B cell (primary cell): ENCODE measurements around the gene GANAB. TPM values are rescaled to one million over a fixed set of nuclear protein-coding genes. Genes with fewer than 3 reads are reported as not detected.
A peak's percentile ranks its signal among the peaks of the same experiment; 100 is the strongest.

Experiments used
- ATAC-seq: fragments of 200-7000 bp; cut with Tn5 transposase; one replicate; pipeline ENCODE4 v1.10.0; 2021; ENCODE audit warnings: low read depth, mild to moderate bottlenecking, moderate number of reproducible peaks, moderate library complexity
- CTCF ChIA-PET: fragments of 350-600 bp; sonication (Branson Sonifier 250); formaldehyde crosslinking; loops from one replicate; lab custom pipeline; 2021; ENCODE audit warnings: antibody characterized with exemption, inconsistent platforms; lab: Charles Lee
- POLR2A ChIA-PET: fragments of 350-600 bp; sonication (Branson Sonifier 250); formaldehyde crosslinking; loops from one replicate; lab custom pipeline; 2021; ENCODE audit warnings: antibody characterized with exemption; lab: Charles Lee
- DNase-seq: peaks from one replicate; pipeline ENCODE4 v3.0.0; 2013
- H2AFZ ChIP-seq: 2 replicates; pipeline ENCODE4 v1.6.1; 2012; ENCODE audit warnings: mild to moderate bottlenecking, low read depth, low read length; ENCODE audit not compliant: insufficient read depth, poor library complexity, severe bottlenecking
- H3K27ac ChIP-seq, 2 donors: 1 replicate in 1 of 2; 2 replicates in 1 of 2; pipeline ENCODE4 v1.5.1; 2012 to 2013; ENCODE audit warnings: low read length in 2 of 2, mild to moderate bottlenecking in 2 of 2, moderate library complexity in 1 of 2
- H3K27me3 ChIP-seq, 4 experiments: fragments of 200-600 bp in 1 of 4; sonication (generic) in 1 of 4; replicated peaks in 1 of 4; 1 replicate in 2 of 4; 2 replicates in 2 of 4; pipeline versions ENCODE4 v1.6.1 to v1.7.0; 2013 to 2016; ENCODE audit warnings: low read length in 3 of 4, mild to moderate bottlenecking in 2 of 4, mixed read lengths in 1 of 4, moderate library complexity in 1 of 4; ENCODE audit not compliant: insufficient read depth in 4 of 4, control insufficient read depth in 3 of 4; ENCODE audit errors: control extremely low read depth in 1 of 4
- H3K36me3 ChIP-seq, 2 experiments: replicated peaks in 1 of 2; 1 replicate in 1 of 2; 2 replicates in 1 of 2; pipeline versions ENCODE4 v1.6.1 to v1.7.1; 2013; ENCODE audit warnings: low read length in 1 of 2; ENCODE audit not compliant: insufficient read depth in 2 of 2, control insufficient read depth in 1 of 2; ENCODE audit errors: control extremely low read depth in 1 of 2, extremely low read depth in 1 of 2
- H3K4me1 ChIP-seq, 2 donors: fragments of 200-600 bp in 1 of 2; sonication (generic) in 1 of 2; 1 replicate in 1 of 2; 2 replicates in 1 of 2; pipeline versions ENCODE4 v1.5.1 to v1.6.1; 2013 to 2017; ENCODE audit warnings: low read length in 2 of 2; ENCODE audit not compliant: control insufficient read depth in 2 of 2, insufficient read depth in 2 of 2
- H3K4me2 ChIP-seq: replicated peaks from 2 replicates; pipeline ENCODE3; 2012; ENCODE audit warnings: mild to moderate bottlenecking, low read depth, low read length; ENCODE audit not compliant: poor library complexity, severe bottlenecking
- H3K4me3 ChIP-seq, 5 experiments: fragments of 200-600 bp in 1 of 5; sonication (generic) in 1 of 5; 1 replicate in 3 of 5; 2 replicates in 2 of 5; pipeline versions ENCODE4 v1.5.1 to v1.7.0; 2011 to 2016; ENCODE audit warnings: low read length in 4 of 5, mild to moderate bottlenecking in 4 of 5, low read depth in 2 of 5, control low read depth in 1 of 5, moderate library complexity in 1 of 5; ENCODE audit not compliant: insufficient read depth in 1 of 5; ENCODE audit errors: control extremely low read depth in 1 of 5, extremely low read depth in 1 of 5
- H3K79me2 ChIP-seq: fragments of 200-600 bp; sonication (generic); one replicate; pipeline ENCODE4 v1.6.0; 2016; ENCODE audit warnings: low read length; ENCODE audit not compliant: control insufficient read depth, insufficient read depth
- H3K9ac ChIP-seq: fragments of 200-600 bp; sonication (generic); 2 replicates; pipeline ENCODE4 v1.6.1; 2017; ENCODE audit warnings: mild to moderate bottlenecking, low read length, moderate library complexity
- H3K9me3 ChIP-seq, 3 donors: one replicate each; pipeline versions ENCODE4 v1.6.1 to v1.7.1; 2013; ENCODE audit warnings: low read length in 2 of 3; ENCODE audit not compliant: control insufficient read depth in 2 of 3, insufficient read depth in 1 of 3; ENCODE audit errors: control extremely low read depth in 1 of 3
- H4K20me1 ChIP-seq: 2 replicates; pipeline ENCODE4 v1.6.0; 2012; ENCODE audit warnings: mild to moderate bottlenecking, low read length; ENCODE audit not compliant: insufficient read depth, control insufficient read depth, poor library complexity, severe bottlenecking
- H3K27ac Mint-ChIP-seq: one replicate; pipeline ENCODE4 v1.8.0; 2021; ENCODE audit warnings: mixed read lengths
- H3K27me3 Mint-ChIP-seq: one replicate; pipeline ENCODE4 v1.8.0; 2021; ENCODE audit warnings: mixed read lengths
- H3K4me1 Mint-ChIP-seq: one replicate; pipeline ENCODE4 v1.8.0; 2021; ENCODE audit warnings: mixed read lengths
- H3K4me3 Mint-ChIP-seq: one replicate; pipeline ENCODE4 v1.8.0; 2021; ENCODE audit warnings: mixed read lengths
- H3K9me3 Mint-ChIP-seq: one replicate; pipeline ENCODE4 v1.8.0; 2022; ENCODE audit warnings: mixed read lengths; ENCODE audit not compliant: insufficient read depth
- EZH2 ChIP-seq: IDR thresholded peaks from 2 replicates; pipeline ENCODE4 v1.6.1; 2012; ENCODE audit warnings: borderline replicate concordance, low read depth, mild to moderate bottlenecking, moderate library complexity, low read length; ENCODE audit not compliant: insufficient read depth, poor library complexity, severe bottlenecking
- WGBS: methylation state at CpG from one replicate; pipeline ENCODE4 v1.1.5; 2013; ENCODE audit warnings: missing lambda C conversion rate; ENCODE audit not compliant: insufficient coverage; 5-methylcytosine and 5-hydroxymethylcytosine counted together
- intact Hi-C: fragments of 100-400 bp; cut with micrococcal nuclease; formaldehyde crosslinking; loops from one replicate; pipeline ENCODE4 v1.10.0; 2022
- polyA plus RNA-seq: library from polyadenylated mRNA; depleted of rRNA; stranded (reverse); fragments of >200 nt; gene quantifications from 2 replicates; pipeline ENCODE4 v1.2.3, GENCODE V29; 2012
- total RNA-seq, 2 donors: library from RNA; stranded (reverse); fragments of 120-200 nt in 1 of 2; gene quantifications; 1 replicate in 1 of 2; 2 replicates in 1 of 2; pipeline versions ENCODE4 v1.2.3 to v1.2.4, GENCODE V29; 2013 to 2022
- TF ChIP-seq, protein P1 (sequence below): fragments of 200-600 bp; IDR thresholded peaks from one replicate; pipeline ENCODE4 v1.8.0; 2022; ENCODE audit warnings: antibody characterized with exemption, mild to moderate bottlenecking

The GANAB gene
- total and polyA plus RNA-seq, 2 donors (not counting 1 experiment from before 2014, with no cell fraction given), result 98.7 to 204 TPM

DNA sequence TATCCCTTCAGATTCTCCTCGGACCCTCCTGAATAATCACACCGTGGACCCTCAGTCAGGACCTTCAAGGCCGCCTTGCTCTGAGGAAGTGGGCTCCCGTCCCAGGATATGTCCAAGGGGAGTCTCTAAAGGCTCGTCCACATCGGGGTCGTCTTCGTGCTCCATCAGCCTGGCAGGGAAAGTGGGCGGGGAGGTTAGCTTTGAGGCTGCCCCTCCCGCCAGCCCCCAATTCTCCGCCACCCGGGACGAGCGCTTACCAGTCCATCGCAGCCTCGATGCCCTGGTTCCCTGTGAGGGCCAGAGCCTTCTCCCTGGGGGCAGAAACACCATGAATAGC lies 32.0 kb upstream of the GANAB start:
- DNase-seq (peak; percentile 29), ATAC-seq (no peak)
- Histone ChIP-seq H3K4me1 (peaks cover 9 to 21% of the 10 kb centered on the region in 2 donors), H3K27ac (peak overlapping the region; percentile 83 to 99), H3K36me3 (peaks cover 1 to 24% of the 10 kb centered on the region in 2 experiments), H4K20me1 (no peaks in the 10 kb centered on the region), H2AFZ (peak overlapping the region; percentile 96), H3K4me2 (peak overlapping the region; percentile 90), H3K79me2 (peaks cover 41% of the 10 kb centered on the region), H3K4me3 (peak overlapping the region; percentile 71 to 99 (median 98)), H3K9ac (peak overlapping the region; percentile 99), H3K27me3 (no peaks in the 10 kb centered on the region), H3K9me3 (no peaks in the 10 kb centered on the region)
- CTCF ChIA-PET, result interaction anchor here (1.5 kb wide), 1 partner anchor 83 kb away, joined by 3 read pairs; the partner anchor contains the start of gene POLR2G
- peak overlapping the region; percentile 93 for H3K27ac Mint-ChIP-seq
- no peaks in the 10 kb centered on the region for H3K9me3 Mint-ChIP-seq
- no peaks in the 10 kb centered on the region for H3K27me3 Mint-ChIP-seq
- 1% methylated on average over 11 of the region's 16 CpGs for WGBS
- H3K4me3 Mint-ChIP-seq, result peak overlapping the region; percentile 88
- POLR2A ChIA-PET, result interaction anchor here (1.0 to 3.2 kb wide), 4 partner anchors 11 to 87 kb away, joined by 3 to 16 read pairs (median 5); partner anchors contain the start of genes C11orf98, CSKMT, EML3 and TUT1
- intact Hi-C loops, result loop anchor here (2.0 kb wide), 1 partner anchor 14 kb away; the partner anchor contains the start of genes C11orf98 and CSKMT
- no peak for TF ChIP-seq EZH2
- TF ChIP-seq, protein P1, sequence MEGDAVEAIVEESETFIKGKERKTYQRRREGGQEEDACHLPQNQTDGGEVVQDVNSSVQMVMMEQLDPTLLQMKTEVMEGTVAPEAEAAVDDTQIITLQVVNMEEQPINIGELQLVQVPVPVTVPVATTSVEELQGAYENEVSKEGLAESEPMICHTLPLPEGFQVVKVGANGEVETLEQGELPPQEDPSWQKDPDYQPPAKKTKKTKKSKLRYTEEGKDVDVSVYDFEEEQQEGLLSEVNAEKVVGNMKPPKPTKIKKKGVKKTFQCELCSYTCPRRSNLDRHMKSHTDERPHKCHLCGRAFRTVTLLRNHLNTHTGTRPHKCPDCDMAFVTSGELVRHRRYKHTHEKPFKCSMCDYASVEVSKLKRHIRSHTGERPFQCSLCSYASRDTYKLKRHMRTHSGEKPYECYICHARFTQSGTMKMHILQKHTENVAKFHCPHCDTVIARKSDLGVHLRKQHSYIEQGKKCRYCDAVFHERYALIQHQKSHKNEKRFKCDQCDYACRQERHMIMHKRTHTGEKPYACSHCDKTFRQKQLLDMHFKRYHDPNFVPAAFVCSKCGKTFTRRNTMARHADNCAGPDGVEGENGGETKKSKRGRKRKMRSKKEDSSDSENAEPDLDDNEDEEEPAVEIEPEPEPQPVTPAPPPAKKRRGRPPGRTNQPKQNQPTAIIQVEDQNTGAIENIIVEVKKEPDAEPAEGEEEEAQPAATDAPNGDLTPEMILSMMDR, result no peak
- H3K4me1 Mint-ChIP-seq, result peaks cover 34% of the 10 kb centered on the region

DNA sequence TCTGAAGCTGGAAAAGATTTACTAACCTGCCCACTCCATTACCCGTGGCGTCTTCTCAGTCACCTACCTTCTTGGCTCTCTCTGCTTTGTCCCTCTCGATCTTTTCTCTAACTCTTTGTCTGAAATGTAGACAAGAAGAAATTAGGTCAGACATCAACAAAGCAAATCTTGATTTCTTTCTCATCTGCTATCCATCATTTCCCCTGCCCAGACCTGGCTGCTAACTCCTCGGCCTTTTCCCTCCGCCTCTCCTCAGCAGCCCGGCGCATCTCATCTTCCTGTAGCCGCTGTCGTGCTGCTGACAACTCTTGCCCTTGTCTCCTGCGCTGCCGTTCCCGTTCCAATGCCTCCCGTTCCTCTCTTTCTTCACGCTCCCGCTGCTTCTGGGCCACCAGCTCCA lies 31.3 kb upstream of the GANAB start:
- Mint-ChIP-seq H3K9me3 (no peaks in the 10 kb centered on the region), H3K27me3 (no peaks in the 10 kb centered on the region), H3K27ac (peak overlapping the region; percentile 93), H3K4me1 (peaks cover 40% of the 10 kb centered on the region), H3K4me3 (peak overlapping the region; percentile 88)
- CTCF ChIA-PET, result no interaction called here
- WGBS, result 100% methylated on average over 8 of the region's 15 CpGs
- intact Hi-C loops, result loop anchor here (2.0 kb wide), 1 partner anchor 13 kb away; the partner anchor contains the start of genes C11orf98 and CSKMT
- Histone ChIP-seq H3K9me3 (no peaks in the 10 kb centered on the region), H3K4me2 (peak overlapping the region; percentile 90), H4K20me1 (peaks cover 2% of the 10 kb centered on the region), H3K27ac (peak overlapping the region in 1 of 2 donors; percentile 99), H2AFZ (no peak overlapping the region), H3K4me1 (peaks cover 16 to 28% of the 10 kb centered on the region in 2 donors), H3K27me3 (no peaks in the 10 kb centered on the region), H3K36me3 (peaks cover 1 to 27% of the 10 kb centered on the region in 2 experiments), H3K4me3 (peak overlapping the region in 3 of 5 experiments; percentile 71 to 99 (median 99)), H3K9ac (peak overlapping the region; percentile 99), H3K79me2 (peaks cover 48% of the 10 kb centered on the region)
- no peak for ATAC-seq
- POLR2A ChIA-PET, result interaction anchor here (1.0 to 1.9 kb wide), 3 partner anchors 10 to 12 kb away, joined by 3 to 6 read pairs (median 5); partner anchors contain the start of genes C11orf98 and CSKMT
- TF ChIP-seq EZH2, result no peak
- TF ChIP-seq, protein P1, result no peak
- no peak for DNase-seq
